Measurements from ENCODE around the gene NPIPB6.
A peak's percentile ranks its signal among the peaks of the same experiment; 100 is the strongest.

NPIPB6 gene

DNA sequence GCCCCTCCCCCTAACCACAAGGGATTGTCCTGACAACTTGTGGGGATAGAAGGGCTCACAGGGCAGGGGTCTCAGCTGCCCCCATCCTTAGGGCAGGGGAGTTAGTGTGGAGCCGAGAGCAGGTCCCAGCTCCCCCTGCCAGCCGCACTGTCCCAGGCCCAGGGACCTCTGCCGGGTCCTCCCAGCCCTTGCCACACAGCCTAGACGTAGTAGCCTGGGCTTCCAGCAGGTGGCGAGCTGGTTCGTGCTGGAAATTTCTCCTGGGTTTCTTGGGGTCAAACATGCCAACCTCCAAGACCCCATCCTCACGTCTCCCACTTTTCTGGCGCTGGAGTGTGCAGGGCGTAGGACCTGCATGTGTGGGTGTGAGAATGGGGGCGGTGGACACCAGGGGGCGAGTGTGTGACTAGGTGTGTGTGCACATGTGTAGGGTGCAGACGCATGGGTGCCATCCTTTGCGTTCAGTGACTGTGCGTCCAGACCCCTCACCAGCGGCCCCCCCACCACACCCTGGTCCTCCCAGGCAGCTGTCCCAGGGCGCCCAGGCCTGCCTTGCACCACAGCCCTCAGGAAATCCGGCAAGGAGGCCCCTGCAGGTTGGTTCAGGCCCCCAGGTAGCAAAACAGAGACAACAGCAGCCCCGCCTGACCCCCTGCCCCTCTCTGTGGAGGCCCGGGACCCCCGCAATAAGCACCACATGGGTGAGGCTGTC lies 41.5 kb downstream of the NPIPB6 start:
- peak; percentile 16 for DNase-seq

DNA sequence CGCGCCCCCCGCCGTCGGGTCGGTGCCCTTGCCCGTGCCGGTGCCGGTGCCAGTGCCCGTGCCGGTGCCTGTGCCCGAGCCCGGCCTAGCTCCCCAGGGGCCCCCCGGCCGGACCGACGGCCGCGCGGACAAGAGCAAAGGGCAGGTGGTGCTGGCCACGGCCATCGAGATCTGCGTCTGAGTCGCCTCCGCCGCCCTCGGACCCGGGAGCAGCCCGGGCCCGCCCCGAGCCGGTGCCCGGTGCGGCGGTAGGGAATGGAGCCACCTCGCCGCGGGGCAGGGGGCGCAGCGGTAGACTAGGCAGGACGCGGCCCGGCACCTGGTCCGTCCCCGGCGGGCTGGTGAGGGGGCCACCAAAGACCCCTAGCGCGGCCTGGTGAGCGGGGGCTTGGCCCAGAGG lies 42.6 kb downstream of the NPIPB6 start:
- no peak for DNase-seq

DNA sequence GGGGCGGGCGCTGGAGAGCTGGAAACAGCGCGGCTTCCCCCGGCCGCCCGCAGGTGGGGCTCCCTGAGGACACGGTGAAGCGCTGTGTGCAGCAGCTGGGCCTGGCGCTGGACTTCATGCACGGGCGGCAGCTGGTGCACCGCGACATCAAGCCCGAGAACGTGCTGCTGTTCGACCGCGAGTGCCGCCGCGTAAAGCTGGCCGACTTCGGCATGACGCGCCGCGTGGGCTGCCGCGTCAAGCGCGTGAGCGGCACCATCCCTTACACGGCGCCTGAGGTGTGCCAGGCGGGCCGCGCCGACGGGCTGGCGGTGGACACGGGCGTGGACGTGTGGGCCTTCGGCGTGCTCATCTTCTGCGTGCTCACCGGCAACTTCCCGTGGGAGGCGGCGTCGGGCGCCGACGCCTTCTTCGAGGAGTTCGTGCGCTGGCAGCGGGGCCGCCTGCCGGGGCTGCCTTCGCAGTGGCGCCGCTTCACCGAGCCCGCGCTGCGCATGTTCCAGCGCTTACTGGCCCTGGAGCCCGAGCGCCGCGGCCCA lies 43.2 kb downstream of the NPIPB6 start:
- no peak for DNase-seq

DNA sequence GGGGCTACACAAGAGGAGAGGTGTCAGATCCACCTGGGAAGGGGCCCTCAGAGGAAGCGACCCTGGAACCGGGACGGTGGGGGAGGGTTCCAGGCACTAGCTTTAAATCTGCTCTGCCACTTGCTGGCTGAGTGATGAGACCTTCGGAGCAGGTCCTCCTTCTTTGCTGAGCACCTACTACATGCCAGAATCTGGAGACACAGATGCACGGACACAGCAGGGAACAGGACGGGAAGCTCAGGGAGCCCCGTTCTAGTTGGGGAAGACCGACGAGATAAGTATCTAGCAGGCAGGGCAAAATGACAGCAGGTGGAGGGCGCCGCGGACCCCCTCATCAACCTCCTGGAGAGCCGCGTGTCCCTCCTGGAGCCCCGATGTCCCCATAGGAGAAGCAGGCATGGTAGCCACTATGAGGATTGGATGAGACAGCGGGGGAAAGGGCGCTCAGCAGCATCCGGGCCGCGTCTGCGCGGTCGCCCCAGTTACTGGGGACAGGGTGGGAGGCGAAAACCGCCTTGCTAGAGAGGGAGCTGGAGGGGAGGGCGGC lies 43.8 kb downstream of the NPIPB6 start:
- no peak for DNase-seq

GRCh38 chr16:28318042-28318744 lies 45.1 kb downstream of the NPIPB6 start:
- no peak for DNase-seq

GRCh38 chr16:28317040-28317880 lies 46.0 kb downstream of the NPIPB6 start:
- DNase-seq, result peak; percentile 72

DNA sequence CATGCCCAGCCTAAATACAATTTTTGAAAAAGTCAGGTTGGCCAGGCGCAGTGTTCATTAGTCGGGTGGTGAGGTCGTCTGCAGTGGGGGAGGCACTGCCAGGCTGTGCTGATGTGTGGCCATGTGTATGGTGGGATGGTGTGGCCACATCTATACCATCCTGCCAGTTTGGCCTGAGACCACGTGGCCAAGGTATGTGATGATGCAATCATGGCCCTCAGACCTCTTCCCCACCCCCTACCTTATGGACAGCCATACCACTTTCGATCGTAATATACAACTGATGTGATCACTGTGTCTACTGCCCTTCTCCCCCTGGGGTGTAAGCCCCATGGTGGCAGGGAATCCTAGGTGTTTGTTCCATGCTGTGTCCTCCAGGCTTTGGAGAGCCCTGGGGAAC lies 47.3 kb downstream of the NPIPB6 start:
- no peak for DNase-seq

DNA sequence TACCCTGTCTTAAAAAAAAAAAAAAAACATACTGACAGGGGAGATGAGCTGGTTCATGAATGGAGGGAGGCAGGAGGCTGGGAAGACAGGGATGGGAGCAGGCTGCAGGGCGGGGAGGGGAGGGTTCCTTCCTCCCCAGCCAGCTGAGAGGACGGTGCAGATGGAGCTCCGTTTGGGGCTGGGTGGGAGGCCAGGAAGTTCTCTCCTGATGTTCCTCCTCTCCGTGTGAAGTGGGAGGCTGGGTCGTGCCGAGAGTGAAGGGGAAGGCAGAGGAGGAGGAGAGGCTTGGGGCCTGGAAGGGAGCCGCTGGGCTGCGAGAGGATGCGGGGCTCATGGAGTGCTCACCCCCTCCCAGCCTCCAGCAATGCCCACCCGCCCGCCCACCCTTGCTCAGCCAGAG lies 49.7 kb downstream of the NPIPB6 start:
- no peak for DNase-seq

- DNase-seq, result no peak
Measured at GRCh38 chr16:28312327-28312726, 51.0 kb downstream of the NPIPB6 start.

GRCh38 chr16:28311913-28312312 lies 51.4 kb downstream of the NPIPB6 start:
- no peak for DNase-seq

DNA sequence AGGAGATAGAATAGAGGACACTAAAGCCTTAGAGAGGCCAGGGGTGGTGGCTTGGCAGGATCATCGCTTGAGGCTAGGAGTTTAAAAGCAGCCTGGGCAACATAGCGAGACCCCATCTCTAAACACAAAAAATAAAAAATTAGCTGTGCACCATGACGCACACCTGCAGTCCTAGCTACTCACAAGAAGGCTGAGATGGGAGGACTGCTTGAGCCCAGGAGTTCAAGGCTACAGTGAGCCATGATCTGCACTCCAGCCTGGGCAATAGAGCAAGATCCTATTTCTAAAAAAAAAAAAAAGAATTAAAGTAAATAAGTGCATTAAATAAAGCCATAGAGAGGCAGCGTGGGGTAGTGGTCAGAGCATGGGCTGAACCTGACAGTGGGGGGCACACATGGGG lies 51.9 kb downstream of the NPIPB6 start:
- DNase-seq, result no peak

DNA sequence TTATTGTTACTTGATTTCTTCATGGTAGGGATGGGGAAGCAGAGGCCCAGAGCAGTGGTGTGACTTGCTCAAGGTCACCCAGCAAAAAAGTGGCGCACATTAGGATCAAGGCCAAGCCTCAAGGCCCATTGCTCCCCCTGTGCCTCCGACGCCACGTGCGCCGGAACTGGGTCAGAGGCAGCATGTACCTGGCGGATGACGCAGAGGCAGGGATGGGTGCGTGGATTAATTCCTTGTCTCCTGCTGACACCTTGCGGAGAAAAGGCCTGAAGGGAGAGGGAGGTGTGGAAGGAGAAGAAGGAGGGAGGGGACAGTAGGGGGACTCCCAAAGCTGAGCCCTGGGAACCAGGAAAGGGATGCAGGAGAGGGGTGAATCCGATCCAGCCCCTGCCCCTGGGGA lies 52.5 kb downstream of the NPIPB6 start:
- no peak for DNase-seq

DNA sequence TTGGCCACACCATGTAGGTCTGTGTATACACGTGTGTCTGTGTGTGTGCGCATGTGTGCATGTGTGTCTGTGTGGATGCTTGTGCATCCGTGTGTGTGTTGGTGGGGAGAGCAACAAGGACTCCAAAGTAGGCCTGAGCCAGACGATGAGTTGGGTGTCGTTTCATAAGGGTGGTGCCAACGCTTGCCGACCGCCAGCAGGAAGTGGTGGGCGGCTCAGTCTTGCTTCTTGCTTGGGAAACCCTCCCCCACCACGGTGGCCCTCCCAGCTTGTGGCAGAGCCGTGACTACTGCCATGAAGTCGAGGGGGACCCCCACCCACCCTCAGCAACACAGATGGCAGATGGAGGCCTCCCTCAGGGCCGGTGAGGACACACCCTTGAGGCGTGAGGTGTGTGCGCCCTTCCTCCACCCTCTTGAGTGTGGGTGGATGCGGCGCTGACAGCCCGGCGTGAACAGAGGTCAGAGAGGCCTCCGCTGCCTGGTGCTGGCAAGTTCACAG lies 53.4 kb downstream of the NPIPB6 start:
- DNase-seq, result peak; percentile 71

- no peak for DNase-seq
Measured at GRCh38 chr16:28308794-28309584, 54.3 kb downstream of the NPIPB6 start.

- no peak for DNase-seq
Measured at GRCh38 chr16:28307936-28308335, 55.4 kb downstream of the NPIPB6 start.

DNA sequence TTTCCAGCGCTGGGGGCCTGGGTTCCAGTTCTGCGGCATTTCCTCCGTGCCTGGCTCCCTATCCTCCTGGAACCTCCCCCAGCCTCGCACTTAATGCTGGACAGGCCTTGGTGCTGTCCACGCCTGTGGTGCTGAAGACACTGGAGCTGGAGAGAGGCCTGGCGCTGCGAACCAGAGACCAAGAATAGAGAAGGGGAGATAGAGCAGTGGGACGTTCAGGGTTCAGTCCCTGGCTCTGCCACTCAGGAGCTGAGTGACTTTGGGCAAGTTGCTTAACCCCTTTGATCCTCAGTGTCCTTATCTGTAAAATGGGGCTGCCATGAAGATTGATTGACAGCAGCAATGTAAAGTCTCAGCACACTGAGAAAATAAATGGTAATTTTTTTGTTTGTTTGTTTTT lies 59.1 kb downstream of the NPIPB6 start:
- DNase-seq, result no peak

DNA sequence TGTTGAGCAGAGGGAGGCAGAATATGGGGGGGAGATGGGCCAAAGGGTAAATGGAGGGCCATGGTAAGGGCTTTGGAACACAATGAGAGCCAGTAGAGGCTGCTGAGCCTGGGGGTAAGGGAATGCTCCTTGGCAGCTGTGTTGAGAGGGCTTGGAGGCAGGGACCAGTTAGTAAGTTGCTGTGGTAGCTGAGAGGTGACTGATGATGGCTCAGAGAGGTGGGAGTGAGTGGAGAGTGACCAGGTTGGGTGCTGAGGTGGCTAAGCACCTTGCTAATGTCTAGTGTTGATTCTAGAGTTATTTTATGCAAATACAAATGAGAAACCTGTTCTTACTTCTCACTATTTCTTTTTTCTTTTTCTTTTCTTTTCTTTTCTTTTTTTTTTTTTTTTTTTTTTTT lies 60.2 kb downstream of the NPIPB6 start:
- no peak for DNase-seq

GRCh38 chr16:28301620-28302019 lies 61.7 kb downstream of the NPIPB6 start:
- no peak for DNase-seq

GRCh38 chr16:28301154-28301553 lies 62.2 kb downstream of the NPIPB6 start:
- no peak for DNase-seq

DNA sequence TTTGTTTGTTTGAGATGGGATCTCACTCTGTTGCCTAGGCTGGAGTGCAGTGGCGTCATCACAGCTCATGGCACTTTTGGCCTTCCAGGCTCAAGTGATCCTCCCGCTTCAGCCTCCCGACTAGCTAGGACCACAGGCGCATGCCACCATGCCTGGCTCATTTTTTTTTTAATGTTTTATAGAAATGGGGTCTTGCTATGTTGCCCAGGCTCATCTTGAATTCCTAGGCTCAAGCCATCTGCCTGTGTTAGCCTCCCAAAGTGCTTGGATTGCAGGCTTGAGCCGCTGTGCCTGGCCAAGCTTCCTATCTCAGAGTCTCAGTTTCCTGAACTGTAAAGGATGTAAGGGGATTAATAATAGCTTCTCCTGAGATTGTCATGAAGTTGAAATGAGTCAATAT lies 63.0 kb downstream of the NPIPB6 start:
- DNase-seq, result no peak

DNA sequence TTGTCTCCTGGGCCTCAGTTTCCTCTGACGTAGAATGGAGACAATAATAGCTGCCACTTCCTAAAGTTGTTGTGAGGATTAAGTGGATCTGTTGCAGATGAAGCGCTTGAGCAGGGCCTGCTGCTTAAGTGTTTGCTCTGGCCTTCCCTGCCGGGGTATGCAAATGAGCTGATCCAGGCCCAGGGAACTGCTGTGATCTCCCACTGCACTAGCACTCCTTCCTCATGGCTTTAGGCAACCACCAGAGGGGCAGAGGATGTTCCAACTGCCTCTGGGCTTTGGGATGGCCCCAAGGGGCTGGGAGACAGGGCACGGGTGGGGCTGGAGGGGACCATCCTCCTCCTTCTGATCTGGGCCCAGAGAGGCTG lies 64.8 kb downstream of the NPIPB6 start:
- no peak for DNase-seq

All from T-helper 9 cell (primary cell).